Activated T-helper 1 cell treated with anti-CD3 and anti-CD28 coated beads, Interleukin-12 subunit alpha, Interleukin-12 subunit beta, Interleukin-2, Interleukin-4 antibody, amounts not matched to agents 30 ng/mL and 10 ng/mL and 1 ng/mL, durations not matched to agents 14 hours and 24 hours and 36 hours (primary cell): ENCODE data around the gene NCAPD2. TPM values are rescaled to one million over a fixed set of nuclear protein-coding genes. Genes with fewer than 3 reads are reported as not detected.
A peak's percentile ranks its signal among the peaks of the same experiment; 100 is the strongest.

Experiments used
- DNase-seq: peaks from one replicate; pipeline ENCODE4 v3.0.0; 2021; ENCODE audit warnings: low spot score
- H3K27ac Mint-ChIP-seq: one replicate; pipeline ENCODE4 v1.8.0; 2021; ENCODE audit warnings: mild to moderate bottlenecking, mixed read lengths
- H3K27me3 Mint-ChIP-seq: one replicate; pipeline ENCODE4 v1.8.0; 2022; ENCODE audit warnings: mild to moderate bottlenecking, moderate library complexity, mixed read lengths; ENCODE audit not compliant: insufficient read depth
- H3K36me3 Mint-ChIP-seq: one replicate; pipeline ENCODE4 v1.8.0; 2021; ENCODE audit warnings: low read depth, mixed read lengths
- H3K4me1 Mint-ChIP-seq: one replicate; pipeline ENCODE4 v1.8.0; 2021; ENCODE audit warnings: low read depth, mixed read lengths
- H3K4me3 Mint-ChIP-seq: one replicate; pipeline ENCODE4 v1.8.0; 2021; ENCODE audit warnings: mild to moderate bottlenecking, moderate library complexity, mixed read lengths
- H3K9me3 Mint-ChIP-seq: one replicate; pipeline ENCODE4 v1.8.0; 2021; ENCODE audit warnings: mixed read lengths
- intact Hi-C: fragments of 100-400 bp; cut with micrococcal nuclease; formaldehyde crosslinking; loops from one replicate; pipeline ENCODE4 v1.15.1; 2024
- total RNA-seq: library from RNA; stranded (reverse); gene quantifications from 2 replicates; pipeline ENCODE4 v1.2.3, GENCODE V29; 2022

Gene NCAPD2
- total RNA-seq, 1 donor from 2014 or later: 93.4 TPM

GRCh38 chr12:6542209-6543009 is 48.5 kb downstream of the NCAPD2 start:
- Mint-ChIP-seq H3K36me3 (peaks cover 42% of the 10 kb centered on the region), H3K27ac (peak overlapping the region; percentile 37), H3K4me1 (peaks cover 49% of the 10 kb centered on the region), H3K4me3 (peak overlapping the region; percentile 17), H3K27me3 (no peaks in the 10 kb centered on the region), H3K9me3 (no peaks in the 10 kb centered on the region)
- intact Hi-C loops: no loop called here
- DNase-seq: no peak

DNA sequence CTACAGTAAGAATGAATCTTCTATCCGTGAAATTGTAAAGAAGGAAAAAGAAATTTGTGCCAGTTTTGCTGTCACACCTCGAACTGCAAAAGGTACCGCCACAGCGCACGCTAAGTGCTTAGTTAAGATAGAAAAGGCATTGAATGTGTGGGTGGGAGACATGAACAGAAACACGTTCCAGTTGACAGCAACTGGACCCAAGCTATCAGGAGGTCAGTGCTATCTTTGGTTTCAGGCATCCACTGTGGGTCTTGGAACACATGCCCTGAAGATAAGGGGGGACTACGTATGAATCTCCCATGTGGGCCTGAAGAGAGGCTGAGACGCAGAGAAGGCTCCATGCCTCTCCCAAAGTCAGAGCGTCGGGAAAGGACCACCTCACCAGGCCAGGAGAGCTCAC is 52.1 kb downstream of the NCAPD2 start:
- no peak overlapping the region for H3K4me3 Mint-ChIP-seq
- no peak for DNase-seq
- no peaks in the 10 kb centered on the region for H3K27me3 Mint-ChIP-seq
- no peak overlapping the region for H3K27ac Mint-ChIP-seq
- intact Hi-C loops: no loop called here
- peaks cover 16% of the 10 kb centered on the region for H3K4me1 Mint-ChIP-seq
- peaks cover 28% of the 10 kb centered on the region for H3K36me3 Mint-ChIP-seq
- no peaks in the 10 kb centered on the region for H3K9me3 Mint-ChIP-seq

DNA sequence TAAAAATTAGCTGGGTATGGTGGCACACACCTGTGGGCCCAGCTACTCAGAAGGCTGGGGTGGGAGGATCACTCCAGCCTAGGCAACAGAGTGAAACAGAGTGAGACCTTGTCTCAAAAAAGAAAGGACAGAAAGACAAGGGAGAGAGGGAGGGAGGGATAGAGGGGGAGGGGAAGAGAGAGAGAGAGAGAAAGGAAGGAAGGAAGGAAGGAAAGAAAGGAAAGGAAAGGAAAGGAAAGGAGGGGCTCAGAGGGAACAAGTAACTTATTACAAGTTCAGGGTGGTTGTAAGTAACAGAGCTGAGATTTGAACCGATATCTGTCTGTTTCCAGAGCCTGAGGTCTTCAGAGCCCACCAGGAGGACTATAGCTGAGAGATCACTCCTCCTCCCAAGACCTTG is 53.7 kb downstream of the NCAPD2 start:
- no peak overlapping the region for H3K4me3 Mint-ChIP-seq
- no peaks in the 10 kb centered on the region for H3K9me3 Mint-ChIP-seq
- DNase-seq: no peak
- peaks cover 34% of the 10 kb centered on the region for H3K36me3 Mint-ChIP-seq
- no peak overlapping the region for H3K27ac Mint-ChIP-seq
- H3K27me3 Mint-ChIP-seq: no peaks in the 10 kb centered on the region
- intact Hi-C loops: no loop called here
- H3K4me1 Mint-ChIP-seq: peaks cover 7% of the 10 kb centered on the region

DNA sequence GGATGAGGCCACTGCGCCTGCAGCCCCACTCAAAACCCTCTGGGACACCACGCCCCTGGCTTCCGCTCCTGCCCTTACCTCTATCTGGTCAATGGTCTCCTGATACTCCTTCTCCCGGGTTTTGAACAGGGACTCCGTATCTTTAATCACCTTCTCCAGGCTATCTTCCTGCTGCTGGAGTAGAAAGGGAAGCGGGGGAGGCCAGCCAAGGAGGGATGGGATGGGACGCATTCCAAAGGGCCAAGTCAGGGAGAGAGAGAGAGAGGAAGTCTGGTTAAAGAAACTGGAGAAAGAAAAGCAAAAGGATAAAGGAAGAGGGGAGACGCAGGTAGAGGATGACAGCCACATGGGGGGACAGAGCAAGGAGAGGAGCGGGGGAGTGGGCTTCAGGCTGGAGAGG is 54.1 kb downstream of the NCAPD2 start:
- intact Hi-C loops: no loop called here
- DNase-seq: no peak
- H3K27ac Mint-ChIP-seq: no peak overlapping the region
- no peaks in the 10 kb centered on the region for H3K9me3 Mint-ChIP-seq
- peaks cover 10% of the 10 kb centered on the region for H3K4me1 Mint-ChIP-seq
- H3K27me3 Mint-ChIP-seq: no peaks in the 10 kb centered on the region
- H3K4me3 Mint-ChIP-seq: no peak overlapping the region
- H3K36me3 Mint-ChIP-seq: peaks cover 38% of the 10 kb centered on the region

DNA sequence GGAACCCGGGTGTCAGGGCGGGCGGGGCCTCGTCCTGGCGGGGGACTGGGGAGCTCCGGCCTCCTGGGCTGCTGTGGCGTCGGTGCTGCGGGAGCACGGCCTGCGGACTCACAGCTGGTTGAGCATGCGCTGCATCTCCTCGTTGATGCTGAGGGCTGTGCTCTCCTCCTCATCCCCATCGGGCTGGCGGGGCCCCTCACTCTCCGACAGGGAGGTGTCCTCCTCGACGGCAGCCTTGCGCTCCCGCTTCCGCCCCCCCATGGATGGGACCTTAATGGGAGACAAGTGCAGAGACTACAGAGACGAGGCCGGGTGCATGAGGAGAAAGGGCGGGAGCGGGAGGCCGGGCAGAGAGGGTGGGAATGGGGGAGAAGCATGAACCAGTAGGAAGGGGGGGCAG is 54.7 kb downstream of the NCAPD2 start:
- peaks cover 15% of the 10 kb centered on the region for H3K4me1 Mint-ChIP-seq
- H3K27ac Mint-ChIP-seq: no peak overlapping the region
- no peaks in the 10 kb centered on the region for H3K27me3 Mint-ChIP-seq
- H3K9me3 Mint-ChIP-seq: no peaks in the 10 kb centered on the region
- intact Hi-C loops: no loop called here
- no peak for DNase-seq
- no peak overlapping the region for H3K4me3 Mint-ChIP-seq
- peaks cover 38% of the 10 kb centered on the region for H3K36me3 Mint-ChIP-seq

GRCh38 chr12:6548966-6549683 is 55.2 kb downstream of the NCAPD2 start:
- Mint-ChIP-seq H3K4me3 (no peak overlapping the region), H3K27ac (peak overlapping the region; percentile 22), H3K27me3 (no peaks in the 10 kb centered on the region), H3K36me3 (peaks cover 37% of the 10 kb centered on the region), H3K4me1 (peaks cover 20% of the 10 kb centered on the region), H3K9me3 (no peaks in the 10 kb centered on the region)
- intact Hi-C loops: no loop called here
- no peak for DNase-seq

- Mint-ChIP-seq H3K9me3 (no peaks in the 10 kb centered on the region), H3K36me3 (peaks cover 38% of the 10 kb centered on the region), H3K27me3 (no peaks in the 10 kb centered on the region), H3K4me3 (no peak overlapping the region), H3K27ac (no peak overlapping the region), H3K4me1 (peaks cover 25% of the 10 kb centered on the region)
- intact Hi-C loops: no loop called here
- DNase-seq: no peak
Observed at GRCh38 chr12:6549684-6550151, 55.8 kb downstream of the NCAPD2 start.

DNA sequence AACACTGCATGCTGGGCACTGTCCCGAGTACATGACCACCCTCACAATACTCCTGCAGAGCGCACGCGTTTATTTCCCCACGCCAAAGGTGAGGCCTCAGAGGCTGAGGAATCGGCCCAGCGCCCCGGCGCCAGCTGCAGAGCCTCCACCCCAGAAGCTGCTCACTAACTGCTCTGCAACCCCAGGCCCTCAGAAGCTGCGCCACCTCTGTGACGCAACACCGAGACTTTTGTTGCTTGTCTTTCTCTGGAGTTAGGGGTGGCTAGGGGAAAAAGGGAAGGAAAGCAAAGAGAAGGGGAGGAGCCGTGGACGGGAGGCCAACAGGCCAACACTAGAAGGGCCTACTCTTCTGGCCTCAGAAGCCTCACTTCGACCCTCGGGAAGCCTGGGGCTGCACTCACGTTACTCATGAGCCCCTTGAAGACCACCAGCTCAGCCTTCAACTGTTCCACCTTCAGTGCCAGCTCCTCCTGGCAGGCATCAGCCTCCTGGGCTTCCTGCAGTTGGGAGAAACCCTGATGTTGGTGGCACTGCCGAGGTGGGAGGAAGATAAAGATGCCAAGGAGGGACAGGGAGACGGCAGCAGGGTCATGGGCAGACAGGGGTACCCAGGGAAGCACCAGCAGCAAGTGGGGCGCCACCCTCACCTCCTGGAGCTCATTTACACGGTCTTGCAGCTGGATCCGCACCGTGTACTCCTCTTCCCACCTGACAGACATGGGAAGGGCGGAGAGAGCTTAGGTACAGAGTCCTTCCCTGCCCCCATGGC is 56.6 kb downstream of the NCAPD2 start:
- Mint-ChIP-seq H3K4me1 (peaks cover 31% of the 10 kb centered on the region), H3K36me3 (peaks cover 43% of the 10 kb centered on the region), H3K9me3 (no peaks in the 10 kb centered on the region), H3K27me3 (no peaks in the 10 kb centered on the region), H3K27ac (no peak overlapping the region), H3K4me3 (no peak overlapping the region)
- DNase-seq: no peak
- intact Hi-C loops: no loop called here

- intact Hi-C loops: no loop called here
- Mint-ChIP-seq H3K36me3 (peaks cover 38% of the 10 kb centered on the region), H3K27me3 (no peaks in the 10 kb centered on the region), H3K27ac (no peak overlapping the region), H3K4me1 (peaks cover 31% of the 10 kb centered on the region), H3K4me3 (no peak overlapping the region), H3K9me3 (no peaks in the 10 kb centered on the region)
- DNase-seq: no peak
Observed at GRCh38 chr12:6551063-6551461, 57.2 kb downstream of the NCAPD2 start.

DNA sequence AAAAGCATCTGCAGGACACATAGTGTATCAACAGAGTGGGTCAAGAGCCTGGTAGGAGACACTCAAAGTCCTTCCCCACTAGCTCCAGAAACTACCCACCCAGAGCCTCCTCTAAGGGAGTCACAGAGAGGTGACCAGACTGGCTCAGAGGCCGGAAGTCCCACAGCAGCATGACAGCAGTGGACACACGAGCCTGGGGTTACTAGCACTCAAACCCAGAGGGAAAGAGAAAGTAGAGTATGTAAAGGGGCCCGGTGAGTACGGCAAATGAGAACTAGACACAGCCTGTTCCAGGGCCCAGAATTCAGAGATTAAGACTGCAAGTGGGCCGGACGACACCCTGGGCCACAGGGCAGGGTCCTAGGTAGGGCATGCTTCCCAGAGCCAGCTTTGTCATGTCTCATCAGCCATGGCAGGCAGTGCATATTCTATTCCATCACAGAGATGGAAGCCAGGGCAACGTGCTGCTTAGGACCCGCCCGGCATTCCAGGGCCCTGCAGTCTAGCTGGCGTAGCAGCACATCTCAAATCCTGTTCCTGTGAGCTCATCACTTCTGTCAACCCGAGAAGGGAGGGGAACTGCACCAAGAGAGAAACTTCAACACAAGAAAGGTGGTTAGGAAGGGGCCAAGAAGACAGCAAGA is 57.7 kb downstream of the NCAPD2 start:
- intact Hi-C loops: no loop called here
- Mint-ChIP-seq H3K9me3 (no peaks in the 10 kb centered on the region), H3K27ac (no peak overlapping the region), H3K27me3 (no peaks in the 10 kb centered on the region), H3K4me3 (no peak overlapping the region), H3K36me3 (peaks cover 39% of the 10 kb centered on the region), H3K4me1 (peaks cover 34% of the 10 kb centered on the region)
- DNase-seq: no peak

- H3K27ac Mint-ChIP-seq: no peak overlapping the region
Observed at GRCh38 chr12:6552140-6552551, 58.2 kb downstream of the NCAPD2 start.

DNA sequence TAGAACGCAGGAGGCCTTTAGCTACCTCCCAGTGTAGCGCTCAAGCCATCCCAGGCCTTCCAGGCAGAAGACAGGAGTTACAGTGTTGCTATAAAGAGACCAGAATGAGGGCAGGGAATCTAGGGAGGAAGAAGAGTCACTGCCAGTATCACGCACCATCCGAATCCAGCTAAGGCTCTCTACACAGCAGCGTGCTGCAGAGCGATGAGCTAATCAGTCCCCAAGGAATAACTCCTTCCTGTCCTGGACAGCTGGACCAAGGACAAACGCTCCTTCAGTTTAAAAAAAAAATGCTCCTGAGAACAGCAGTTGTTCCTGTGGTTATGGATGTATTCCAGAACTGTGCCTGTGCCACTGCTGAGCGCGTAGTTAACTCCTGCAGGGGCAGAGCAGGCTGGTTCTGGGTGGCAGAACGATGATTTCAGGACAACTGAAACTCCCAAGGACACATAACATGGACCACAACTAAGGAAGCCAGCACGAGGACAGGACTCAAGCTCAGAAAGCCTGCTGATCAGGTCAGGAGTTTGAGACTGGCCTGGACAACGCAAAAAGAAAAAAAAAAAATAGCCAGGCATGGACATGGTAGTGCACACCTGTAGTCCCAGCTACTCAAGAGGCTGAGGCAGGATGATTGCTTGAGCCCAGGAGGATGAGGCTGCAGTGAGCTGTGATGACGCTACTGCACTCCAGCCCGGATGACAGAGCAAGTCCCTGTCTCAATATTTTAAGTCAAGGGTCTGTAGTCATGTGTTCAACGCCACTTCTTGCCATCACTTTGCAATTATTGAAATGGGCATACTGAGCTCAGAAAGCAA is 59.4 kb downstream of the NCAPD2 start:
- H3K9me3 Mint-ChIP-seq: no peaks in the 10 kb centered on the region
- H3K4me1 Mint-ChIP-seq: peaks cover 36% of the 10 kb centered on the region

More at GRCh38 chr12:6552140-6552551, 58.2 kb downstream of the NCAPD2 start:
- no peak for DNase-seq
- peaks cover 38% of the 10 kb centered on the region for H3K36me3 Mint-ChIP-seq
- H3K4me1 Mint-ChIP-seq: peaks cover 36% of the 10 kb centered on the region
- no peak overlapping the region for H3K4me3 Mint-ChIP-seq
- no peaks in the 10 kb centered on the region for H3K9me3 Mint-ChIP-seq
- intact Hi-C loops: no loop called here
- H3K27me3 Mint-ChIP-seq: no peaks in the 10 kb centered on the region

More for the DNA sequence above, 59.4 kb downstream of the NCAPD2 start:
- Mint-ChIP-seq H3K27me3 (no peaks in the 10 kb centered on the region), H3K36me3 (peaks cover 32% of the 10 kb centered on the region), H3K4me3 (peak overlapping the region; percentile 64), H3K27ac (no peak overlapping the region)
- intact Hi-C loops: no loop called here
- DNase-seq: no peak
